Measurements from ENCODE around the gene AGTPBP1.

DNA sequence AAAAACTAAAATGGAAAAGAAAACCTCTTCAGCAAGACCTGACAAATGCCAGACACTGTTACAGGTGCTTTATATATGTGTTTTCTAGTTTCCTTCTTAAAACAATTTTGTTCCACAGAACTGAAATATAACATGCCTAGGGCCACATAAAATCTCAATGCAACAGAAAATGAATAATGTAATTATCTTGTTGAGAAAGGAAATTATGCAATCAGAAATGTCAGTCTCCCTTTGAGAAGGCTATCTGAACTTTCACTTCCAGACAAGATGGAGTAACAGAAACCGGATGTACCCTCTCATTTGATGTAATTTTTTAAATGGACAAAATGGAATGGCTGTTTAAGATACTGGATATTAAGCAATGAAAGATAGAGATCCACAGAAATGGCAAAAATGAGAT, 79.2 kb downstream of the AGTPBP1 start:
- TF ChIP-seq, protein P1, sequence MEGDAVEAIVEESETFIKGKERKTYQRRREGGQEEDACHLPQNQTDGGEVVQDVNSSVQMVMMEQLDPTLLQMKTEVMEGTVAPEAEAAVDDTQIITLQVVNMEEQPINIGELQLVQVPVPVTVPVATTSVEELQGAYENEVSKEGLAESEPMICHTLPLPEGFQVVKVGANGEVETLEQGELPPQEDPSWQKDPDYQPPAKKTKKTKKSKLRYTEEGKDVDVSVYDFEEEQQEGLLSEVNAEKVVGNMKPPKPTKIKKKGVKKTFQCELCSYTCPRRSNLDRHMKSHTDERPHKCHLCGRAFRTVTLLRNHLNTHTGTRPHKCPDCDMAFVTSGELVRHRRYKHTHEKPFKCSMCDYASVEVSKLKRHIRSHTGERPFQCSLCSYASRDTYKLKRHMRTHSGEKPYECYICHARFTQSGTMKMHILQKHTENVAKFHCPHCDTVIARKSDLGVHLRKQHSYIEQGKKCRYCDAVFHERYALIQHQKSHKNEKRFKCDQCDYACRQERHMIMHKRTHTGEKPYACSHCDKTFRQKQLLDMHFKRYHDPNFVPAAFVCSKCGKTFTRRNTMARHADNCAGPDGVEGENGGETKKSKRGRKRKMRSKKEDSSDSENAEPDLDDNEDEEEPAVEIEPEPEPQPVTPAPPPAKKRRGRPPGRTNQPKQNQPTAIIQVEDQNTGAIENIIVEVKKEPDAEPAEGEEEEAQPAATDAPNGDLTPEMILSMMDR (IDR thresholded peaks at IDR 0.05) = no peak
- TF ChIP-seq POLR2A (IDR thresholded peaks at IDR 0.05) = no peak
